HG02610 (cell line): Measurements from ENCODE around the gene P2RY2.
A peak's percentile ranks its signal among the peaks of the same experiment; 100 is the strongest.
"Not testable (repeated sequence)": the region's sequence is repeated elsewhere in the genome, so short reads cannot be mapped to it uniquely, and the experiment has no call there.

ENCODE experiments used
- ATAC-seq: cut with Tn5 transposase; IDR thresholded peaks from one replicate; pipeline ENCODE4 v1.9.1; 2021; ENCODE audit warnings: mild to moderate bottlenecking, moderate library complexity; ENCODE audit not compliant: unreplicated experiment

Gene P2RY2

GRCh38 chr11:73187854-73188253 is 30.2 kb upstream of the P2RY2 start:
- ATAC-seq: no peak

GRCh38 chr11:73188301-73188700 is 29.8 kb upstream of the P2RY2 start:
- no peak for ATAC-seq

- peak; percentile 52 for ATAC-seq
These were observed 28.8 kb upstream of the P2RY2 start for GRCh38 chr11:73189315-73189714.

- ATAC-seq: peak; percentile 5
These were observed 28.1 kb upstream of the P2RY2 start for GRCh38 chr11:73189723-73190556.

- ATAC-seq: no peak
These were observed 27.6 kb upstream of the P2RY2 start for GRCh38 chr11:73190557-73190885.

GRCh38 chr11:73191151-73191550 is 26.9 kb upstream of the P2RY2 start:
- ATAC-seq: no peak

GRCh38 chr11:73192272-73192671 is 25.8 kb upstream of the P2RY2 start:
- ATAC-seq: no peak

GRCh38 chr11:73193251-73194033 is 24.6 kb upstream of the P2RY2 start:
- no peak for ATAC-seq

GRCh38 chr11:73194034-73194507 is 24.0 kb upstream of the P2RY2 start:
- ATAC-seq: no peak

- ATAC-seq: no peak
These were observed 23.5 kb upstream of the P2RY2 start for GRCh38 chr11:73194593-73194992.

- no peak for ATAC-seq
These were observed 22.7 kb upstream of the P2RY2 start for GRCh38 chr11:73195191-73196007.

GRCh38 chr11:73196576-73196975 is 21.5 kb upstream of the P2RY2 start:
- ATAC-seq: no peak

- ATAC-seq: no peak
These were observed 20.7 kb upstream of the P2RY2 start for GRCh38 chr11:73197348-73197747.

- ATAC-seq: not testable (repeated sequence)
These were observed 20.3 kb upstream of the P2RY2 start for GRCh38 chr11:73197787-73198186.

- no peak for ATAC-seq
These were observed 19.4 kb upstream of the P2RY2 start for GRCh38 chr11:73198677-73199076.

- ATAC-seq: no peak
These were observed 18.6 kb upstream of the P2RY2 start for GRCh38 chr11:73199446-73199845.

- ATAC-seq: no peak
These were observed 17.8 kb upstream of the P2RY2 start for GRCh38 chr11:73200256-73200655.

GRCh38 chr11:73201249-73201648 is 16.8 kb upstream of the P2RY2 start:
- ATAC-seq: no peak

GRCh38 chr11:73201888-73202780 is 15.9 kb upstream of the P2RY2 start:
- no peak for ATAC-seq

GRCh38 chr11:73203322-73203721 is 14.8 kb upstream of the P2RY2 start:
- ATAC-seq: no peak
